ENCODE results near the gene SLC16A11.
A peak's percentile ranks its signal among the peaks of the same experiment; 100 is the strongest.

SLC16A11 gene

DNA sequence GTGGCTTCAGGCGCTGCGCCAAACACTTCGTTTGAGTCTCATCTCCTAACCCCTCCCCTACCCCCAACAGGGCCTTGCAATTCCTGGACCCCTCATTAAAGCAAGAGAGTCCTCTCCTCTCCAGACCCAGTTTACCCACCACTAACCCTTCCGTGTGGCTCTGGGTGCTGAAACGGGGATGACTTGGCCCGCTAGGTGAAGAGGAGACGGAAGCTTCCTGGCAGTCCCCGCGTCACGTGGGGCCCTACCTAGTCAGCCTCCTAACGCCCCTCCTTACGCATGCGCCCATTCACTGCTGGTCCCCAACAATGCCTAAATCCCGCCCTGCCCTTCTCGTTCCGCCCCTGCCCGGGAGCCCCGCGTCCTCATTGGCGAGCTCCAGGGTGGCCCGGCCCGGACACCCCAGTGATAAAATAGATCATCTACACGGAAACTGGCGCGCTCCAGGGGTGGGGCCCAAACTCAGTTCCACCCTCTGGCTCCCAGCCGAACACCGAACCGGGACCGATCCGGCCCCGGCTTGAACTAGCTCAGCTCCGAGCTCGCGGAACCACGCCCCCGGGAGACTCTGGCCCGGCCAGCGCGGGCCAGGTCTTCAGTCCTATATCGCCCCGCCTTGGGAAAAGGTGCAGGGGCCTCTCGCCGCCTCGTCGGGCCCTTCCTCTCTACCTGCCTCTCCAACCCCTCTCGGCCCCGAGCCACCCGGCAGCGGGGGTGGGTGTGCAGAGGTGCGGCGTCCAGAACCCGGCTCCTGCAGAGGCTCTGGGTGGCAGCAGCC is 8.1 kb downstream of the SLC16A11 start, which contains the start of gene SLC16A13:
Gene SLC16A13 (plus strand): TSS at position 425 of the 778 bp plus-strand sequence. CDS start 368 bp downstream, outside the sequence.
- Histone ChIP-seq H3K23ac (ENCODE audit: low read length) (no peak within 1 kb of the TSS), H3K4me1 (ENCODE audit: control insufficient read depth in 1 of 2, insufficient read depth in 2 of 2, low read length in 2 of 2) (peaks cover 9 to 12% of the 10 kb centered on the region in 2 experiments), H3K36me3 (ENCODE audit: control insufficient read depth in 1 of 2, insufficient read depth in 2 of 2, low read length in 2 of 2) (peaks cover 2 to 3% of the 10 kb centered on the region in 2 experiments), H3K9me3 (ENCODE audit: insufficient read depth, low read depth, low read length) (no peaks in the 10 kb centered on the region), H4K12ac (ENCODE audit: low read depth, low read length) (peak within 1 kb of the TSS; percentile 80), H3K4me2 (ENCODE audit: low read length) (peak within 1 kb of the TSS; percentile 87), H2AK5ac (ENCODE audit: low read length) (peak within 1 kb of the TSS; percentile 64), H2BK12ac (ENCODE audit: low read length) (peak within 1 kb of the TSS; percentile 51), H3K9ac (ENCODE audit: low read length) (peak within 1 kb of the TSS; percentile 30), H3K79me2 (ENCODE audit: control insufficient read depth, insufficient read depth, low read length, poor library complexity) (peaks cover 8% of the 10 kb centered on the region), H4K8ac (ENCODE audit: low read depth, low read length) (peak within 1 kb of the TSS; percentile 95), H3K14ac (ENCODE audit: low read length) (peak within 1 kb of the TSS; percentile 86), H2BK5ac (ENCODE audit: low read depth, low read length, poor library complexity) (peak within 1 kb of the TSS; percentile 62), H2BK120ac (ENCODE audit: insufficient read depth, low read length, poor library complexity) (peak within 1 kb of the TSS; percentile 80), H3K4me3 (ENCODE audit: low read depth, low read length) (peak within 1 kb of the TSS; percentile 74), H3K79me1 (ENCODE audit: low read length) (peaks cover 12% of the 10 kb centered on the region), H3K18ac (ENCODE audit: low read length) (peak within 1 kb of the TSS; percentile 93), H3K4ac (ENCODE audit: low read depth, low read length) (peak within 1 kb of the TSS; percentile 80), H3K27ac (ENCODE audit: low read depth, low read length) (peak within 1 kb of the TSS; percentile 14), H2AFZ (ENCODE audit: insufficient read depth, low read length, poor library complexity) (peak within 1 kb of the TSS; percentile 63), H3K27me3 (ENCODE audit: insufficient read depth, low read length) (no peaks in the 10 kb centered on the region), H4K91ac (ENCODE audit: low read depth, low read length) (peak within 1 kb of the TSS; percentile 93)
- peak; percentile 69 to 71 for DNase-seq
- no CpG with 5 or more reads among the region's 52 CpGs for WGBS (ENCODE audit: extremely low coverage, insufficient coverage, insufficient read length)

DNA sequence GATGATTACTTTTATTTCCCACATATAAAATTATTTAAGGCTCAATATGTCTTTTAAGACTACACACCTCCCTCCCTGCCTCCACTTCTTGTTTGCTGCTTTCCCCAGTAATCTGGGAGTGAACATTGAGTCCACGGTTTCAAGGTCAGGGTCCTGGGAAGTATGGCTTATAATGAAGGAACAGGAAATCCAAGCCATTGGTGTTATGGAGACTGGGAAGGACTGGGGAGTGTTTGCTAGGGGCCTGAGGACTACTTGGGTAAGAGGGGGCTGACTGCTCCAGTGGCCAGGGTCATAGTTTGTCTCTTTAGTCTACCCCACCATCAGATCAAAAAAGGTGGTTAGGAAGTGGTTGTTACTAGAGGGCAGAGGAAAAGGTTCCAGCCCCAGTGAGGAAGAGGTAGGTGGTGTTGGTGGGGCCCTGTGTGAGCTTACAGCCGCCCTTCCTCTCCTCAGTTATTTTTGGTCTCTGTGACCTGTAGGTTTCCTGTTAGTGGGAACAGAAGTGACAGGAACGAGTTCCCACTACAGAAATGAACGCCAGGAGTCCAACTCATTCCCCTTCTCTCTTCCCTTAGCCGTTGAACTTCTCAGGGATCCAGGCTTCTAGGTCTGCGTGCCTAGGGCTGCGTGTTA is 8.8 kb downstream of the SLC16A11 start:
- Histone ChIP-seq H3K4me2 (ENCODE audit: low read length) (peak overlapping the region; percentile 87), H4K12ac (ENCODE audit: low read depth, low read length) (peak overlapping the region; percentile 51), H3K9me3 (ENCODE audit: insufficient read depth, low read depth, low read length) (no peaks in the 10 kb centered on the region), H3K4me1 (ENCODE audit: control insufficient read depth in 1 of 2, insufficient read depth in 2 of 2, low read length in 2 of 2) (peaks cover 9 to 12% of the 10 kb centered on the region in 2 experiments), H4K8ac (ENCODE audit: low read depth, low read length) (peak overlapping the region; percentile 85), H3K23ac (ENCODE audit: low read length) (no peak overlapping the region), H3K27ac (ENCODE audit: low read depth, low read length) (no peak overlapping the region), H3K27me3 (ENCODE audit: insufficient read depth, low read length) (no peaks in the 10 kb centered on the region), H3K79me1 (ENCODE audit: low read length) (peaks cover 12% of the 10 kb centered on the region), H2AK5ac (ENCODE audit: low read length) (peak overlapping the region; percentile 49), H4K91ac (ENCODE audit: low read depth, low read length) (peak overlapping the region; percentile 33), H3K79me2 (ENCODE audit: control insufficient read depth, insufficient read depth, low read length, poor library complexity) (peaks cover 8% of the 10 kb centered on the region), H3K14ac (ENCODE audit: low read length) (peak overlapping the region; percentile 21), H2BK5ac (ENCODE audit: low read depth, low read length, poor library complexity) (no peak overlapping the region), H3K4ac (ENCODE audit: low read depth, low read length) (peak overlapping the region; percentile 5), H3K36me3 (ENCODE audit: control insufficient read depth in 1 of 2, insufficient read depth in 2 of 2, low read length in 2 of 2) (peaks cover 2 to 3% of the 10 kb centered on the region in 2 experiments), H2AFZ (ENCODE audit: insufficient read depth, low read length, poor library complexity) (peak overlapping the region; percentile 55), H3K9ac (ENCODE audit: low read length) (no peak overlapping the region), H3K18ac (ENCODE audit: low read length) (no peak overlapping the region), H3K4me3 (ENCODE audit: low read depth, low read length) (peak overlapping the region; percentile 74), H2BK12ac (ENCODE audit: low read length) (no peak overlapping the region), H2BK120ac (ENCODE audit: insufficient read depth, low read length, poor library complexity) (peak overlapping the region; percentile 5)
- no CpG with 5 or more reads among the region's 7 CpGs for WGBS (ENCODE audit: extremely low coverage, insufficient coverage, insufficient read length)
- no peak for DNase-seq

DNA sequence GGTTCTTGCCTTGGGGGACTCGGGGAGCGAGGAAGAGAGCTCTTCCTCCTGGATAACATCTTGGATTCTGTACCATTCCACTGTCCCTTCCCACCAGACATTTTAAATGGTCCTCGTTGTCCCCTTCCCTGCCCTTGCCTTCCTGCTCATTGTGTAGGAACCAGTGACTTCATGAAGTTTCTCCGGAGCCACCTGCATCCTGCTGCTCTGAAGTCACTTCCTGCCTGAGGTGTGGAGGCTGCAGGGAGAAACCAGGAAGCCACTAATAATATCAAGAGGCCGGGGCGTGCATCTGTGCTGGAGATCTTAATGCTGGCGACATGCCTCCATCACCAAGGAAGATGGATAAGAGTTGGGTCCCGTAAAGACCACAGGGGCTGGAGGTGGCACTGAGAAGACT is 14.2 kb downstream of the SLC16A11 start:
- Histone ChIP-seq H3K18ac (ENCODE audit: low read length) (no peak overlapping the region), H3K4ac (ENCODE audit: low read depth, low read length) (no peak overlapping the region), H3K27ac (ENCODE audit: low read depth, low read length) (no peak overlapping the region), H3K9ac (ENCODE audit: low read length) (no peak overlapping the region), H3K4me3 (ENCODE audit: low read depth, low read length) (no peak overlapping the region), H4K8ac (ENCODE audit: low read depth, low read length) (no peak overlapping the region), H3K79me2 (ENCODE audit: control insufficient read depth, insufficient read depth, low read length, poor library complexity) (no peaks in the 10 kb centered on the region), H4K91ac (ENCODE audit: low read depth, low read length) (no peak overlapping the region), H3K4me2 (ENCODE audit: low read length) (no peak overlapping the region), H2BK12ac (ENCODE audit: low read length) (no peak overlapping the region), H2BK120ac (ENCODE audit: insufficient read depth, low read length, poor library complexity) (no peak overlapping the region), H3K27me3 (ENCODE audit: insufficient read depth, low read length) (no peaks in the 10 kb centered on the region), H3K14ac (ENCODE audit: low read length) (no peak overlapping the region), H2AK5ac (ENCODE audit: low read length) (no peak overlapping the region), H2BK5ac (ENCODE audit: low read depth, low read length, poor library complexity) (no peak overlapping the region), H3K79me1 (ENCODE audit: low read length) (no peaks in the 10 kb centered on the region), H2AFZ (ENCODE audit: insufficient read depth, low read length, poor library complexity) (no peak overlapping the region), H3K4me1 (ENCODE audit: control insufficient read depth in 1 of 2, insufficient read depth in 2 of 2, low read length in 2 of 2) (no peaks in the 10 kb centered on the region), H3K23ac (ENCODE audit: low read length) (no peak overlapping the region), H3K36me3 (ENCODE audit: control insufficient read depth in 1 of 2, insufficient read depth in 2 of 2, low read length in 2 of 2) (no peaks in the 10 kb centered on the region), H3K9me3 (ENCODE audit: insufficient read depth, low read depth, low read length) (no peaks in the 10 kb centered on the region), H4K12ac (ENCODE audit: low read depth, low read length) (no peak overlapping the region)
- no peak for DNase-seq
- whole genome bisulfite sequencing (ENCODE audit: extremely low coverage, insufficient coverage, insufficient read length) = no CpG with 5 or more reads among the region's 8 CpGs

DNA sequence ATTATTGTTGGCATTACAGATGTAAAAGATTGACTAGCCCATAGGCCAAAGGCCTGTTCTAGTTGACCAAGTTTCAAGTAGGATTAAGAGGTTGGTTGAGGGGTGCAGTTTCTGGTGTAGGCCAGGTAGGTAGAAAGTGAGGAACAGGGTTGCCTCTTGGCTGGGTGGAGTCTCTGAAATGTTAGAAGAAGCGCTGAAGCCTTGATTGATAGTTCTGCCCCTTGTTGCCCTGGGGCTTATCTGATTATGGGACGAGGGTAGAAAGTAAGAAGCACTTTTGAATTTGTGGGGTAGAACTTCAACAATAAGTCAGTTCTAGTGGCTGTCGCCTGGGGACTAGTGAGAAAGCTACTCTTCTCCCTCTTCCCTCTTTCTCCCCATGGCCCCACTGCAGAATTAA is 14.8 kb downstream of the SLC16A11 start:
- H3K14ac ChIP-seq (ENCODE audit: low read length) = no peak overlapping the region
- H3K79me2 ChIP-seq (ENCODE audit: control insufficient read depth, insufficient read depth, low read length, poor library complexity) = no peaks in the 10 kb centered on the region
- H3K23ac ChIP-seq (ENCODE audit: low read length) = no peak overlapping the region
- WGBS (ENCODE audit: extremely low coverage, insufficient coverage, insufficient read length) = no CpG with 5 or more reads among the region's 3 CpGs
- H2AK5ac ChIP-seq (ENCODE audit: low read length) = no peak overlapping the region
- H4K91ac ChIP-seq (ENCODE audit: low read depth, low read length) = no peak overlapping the region
- no peaks in the 10 kb centered on the region for H3K4me1 ChIP-seq (ENCODE audit: control insufficient read depth in 1 of 2, insufficient read depth in 2 of 2, low read length in 2 of 2)
- H3K27me3 ChIP-seq (ENCODE audit: insufficient read depth, low read length) = no peaks in the 10 kb centered on the region
- no peak for DNase-seq
- no peaks in the 10 kb centered on the region for H3K79me1 ChIP-seq (ENCODE audit: low read length)
- no peak overlapping the region for H2AFZ ChIP-seq (ENCODE audit: insufficient read depth, low read length, poor library complexity)
- H3K9me3 ChIP-seq (ENCODE audit: insufficient read depth, low read depth, low read length) = peaks cover under 1% of the 10 kb centered on the region
- no peak overlapping the region for H4K12ac ChIP-seq (ENCODE audit: low read depth, low read length)
- H3K27ac ChIP-seq (ENCODE audit: low read depth, low read length) = no peak overlapping the region
- no peak overlapping the region for H3K4me3 ChIP-seq (ENCODE audit: low read depth, low read length)
- no peak overlapping the region for H4K8ac ChIP-seq (ENCODE audit: low read depth, low read length)
- no peak overlapping the region for H3K9ac ChIP-seq (ENCODE audit: low read length)
- H2BK120ac ChIP-seq (ENCODE audit: insufficient read depth, low read length, poor library complexity) = no peak overlapping the region
- H3K4me2 ChIP-seq (ENCODE audit: low read length) = no peak overlapping the region
- no peak overlapping the region for H3K4ac ChIP-seq (ENCODE audit: low read depth, low read length)
- no peak overlapping the region for H2BK5ac ChIP-seq (ENCODE audit: low read depth, low read length, poor library complexity)
- H3K36me3 ChIP-seq (ENCODE audit: control insufficient read depth in 1 of 2, insufficient read depth in 2 of 2, low read length in 2 of 2) = no peaks in the 10 kb centered on the region
- H3K18ac ChIP-seq (ENCODE audit: low read length) = no peak overlapping the region
- H2BK12ac ChIP-seq (ENCODE audit: low read length) = no peak overlapping the region

Measured in trophoblast cell (in vitro differentiated cells and primary cell).